Measurements from ENCODE around the gene TRIP6.

TRIP6 gene

DNA sequence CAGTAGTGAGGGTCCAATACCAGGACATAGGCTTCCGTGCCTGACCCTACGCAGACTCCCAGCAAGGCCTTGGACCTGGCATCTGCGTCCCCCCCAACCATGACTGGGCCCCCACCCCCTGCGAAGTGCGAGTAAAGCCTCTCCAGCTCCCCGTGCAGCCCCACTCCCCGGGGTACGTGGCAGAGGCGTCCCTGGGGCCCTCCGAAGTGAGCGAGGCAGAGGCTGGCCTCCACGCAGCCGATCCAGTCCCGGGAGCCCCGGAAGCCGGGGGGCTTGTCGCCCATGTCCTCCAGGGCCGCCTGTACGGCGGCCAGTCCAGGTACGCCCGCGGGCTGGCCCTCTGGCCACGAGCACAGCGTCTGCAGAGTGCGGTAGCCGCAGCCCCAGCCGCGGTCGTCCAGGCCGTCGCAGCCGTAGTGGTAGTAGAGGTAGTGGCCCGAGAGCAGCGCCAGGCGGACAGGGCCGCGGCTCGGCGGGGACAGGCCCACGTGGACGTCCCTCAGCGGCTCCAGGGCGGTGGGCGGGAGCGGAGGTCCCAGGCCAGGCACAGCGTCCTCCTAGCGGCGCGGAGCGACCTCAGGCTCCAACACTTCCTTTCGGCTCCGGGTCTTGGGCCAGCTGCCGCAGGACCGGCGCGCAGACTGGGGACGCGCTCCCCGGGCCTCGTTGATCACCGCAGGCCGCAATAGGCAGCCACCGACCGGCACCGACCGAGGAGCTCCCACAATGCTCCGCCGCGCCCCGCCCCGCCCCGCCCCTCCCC, 22.0 kb downstream of the TRIP6 start, which contains the start of gene UFSP1:
Gene UFSP1, minus strand, starts transcription at position 728 of the 763 bp plus-strand sequence. Its CDS starts 444 bp downstream, at position 284.
- peak in 1 of 51 donors; percentile 66 for DNase-seq

DNA sequence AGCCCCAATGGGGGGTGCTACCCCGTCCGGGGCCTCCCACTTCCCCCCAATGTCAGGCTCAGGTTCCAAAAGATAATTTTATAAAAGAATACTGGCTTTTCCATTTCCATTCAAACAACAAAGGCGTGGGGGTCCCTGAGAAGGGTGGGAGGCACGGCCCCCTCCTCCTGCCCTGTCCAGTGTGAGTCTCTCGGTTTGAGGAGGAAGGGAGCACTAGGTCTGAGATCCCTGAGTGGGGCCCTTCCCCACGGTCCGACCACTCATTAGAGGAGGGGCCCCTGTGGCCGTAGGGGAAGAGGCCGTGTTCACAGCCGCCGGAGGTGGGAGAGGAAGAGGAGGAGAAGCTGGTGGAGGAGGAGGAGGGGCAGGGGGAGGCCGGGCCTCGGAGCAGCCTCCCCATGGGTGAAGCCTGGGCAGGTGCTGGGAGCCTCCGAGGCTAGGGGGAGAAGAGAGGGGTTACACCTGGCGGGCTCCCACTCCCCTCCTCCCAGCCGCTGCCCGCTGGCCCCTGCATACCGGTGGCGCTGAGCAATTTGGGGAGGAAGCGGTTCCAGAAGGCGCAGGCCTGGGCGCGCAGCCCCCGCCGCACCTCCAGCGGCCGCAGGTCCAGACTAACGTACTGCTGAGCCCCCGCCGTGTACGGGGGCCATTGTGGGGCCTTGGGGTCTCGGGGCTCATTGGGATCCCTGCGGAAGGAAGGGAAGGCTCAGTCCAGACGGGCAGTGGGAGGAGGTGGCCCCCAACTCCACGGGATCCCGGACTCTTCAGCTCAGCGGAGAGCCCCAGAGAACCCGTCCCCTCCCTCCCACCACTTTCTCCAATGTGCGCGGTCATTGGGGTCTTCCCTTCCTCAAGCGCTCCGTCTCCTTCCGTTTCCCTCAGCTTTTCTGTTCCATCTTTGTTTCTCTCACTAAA, 23.7 kb downstream of the TRIP6 start:
- peak in 1 of 51 donors; percentile 45 for DNase-seq

DNA sequence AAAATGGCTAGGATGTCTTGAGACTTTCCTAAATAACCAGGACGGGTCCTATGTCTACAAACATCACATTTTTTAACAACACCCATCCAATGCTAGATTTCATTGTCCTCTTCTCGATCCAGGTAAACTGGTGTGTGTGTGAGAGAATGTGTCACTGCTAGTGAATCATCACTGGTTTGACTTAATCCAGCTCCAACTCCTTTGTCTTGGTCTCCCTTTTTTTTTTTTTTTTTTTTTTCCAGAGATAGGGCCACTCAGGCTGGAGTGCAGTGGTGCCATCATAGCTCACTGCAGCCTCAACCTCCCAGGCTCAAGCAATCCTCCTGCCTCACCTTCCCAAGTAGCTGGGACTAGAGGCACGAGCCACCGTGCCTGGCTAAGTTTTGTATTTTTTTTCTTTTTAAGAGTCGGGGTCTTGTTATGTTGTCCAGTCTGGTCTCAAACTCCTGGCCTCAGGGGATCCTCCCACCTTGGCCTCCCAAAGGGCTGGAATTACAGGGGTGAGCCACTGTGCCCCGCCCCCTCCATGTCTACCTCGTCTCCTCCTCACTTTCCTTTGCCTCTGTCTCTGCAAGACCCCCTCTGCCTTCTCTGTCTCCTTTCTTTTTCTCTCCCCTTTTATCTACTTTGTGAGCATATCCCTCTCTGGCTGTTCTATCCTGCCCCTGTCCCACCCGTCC, 24.5 kb downstream of the TRIP6 start:
- DNase-seq = no peak

DNA sequence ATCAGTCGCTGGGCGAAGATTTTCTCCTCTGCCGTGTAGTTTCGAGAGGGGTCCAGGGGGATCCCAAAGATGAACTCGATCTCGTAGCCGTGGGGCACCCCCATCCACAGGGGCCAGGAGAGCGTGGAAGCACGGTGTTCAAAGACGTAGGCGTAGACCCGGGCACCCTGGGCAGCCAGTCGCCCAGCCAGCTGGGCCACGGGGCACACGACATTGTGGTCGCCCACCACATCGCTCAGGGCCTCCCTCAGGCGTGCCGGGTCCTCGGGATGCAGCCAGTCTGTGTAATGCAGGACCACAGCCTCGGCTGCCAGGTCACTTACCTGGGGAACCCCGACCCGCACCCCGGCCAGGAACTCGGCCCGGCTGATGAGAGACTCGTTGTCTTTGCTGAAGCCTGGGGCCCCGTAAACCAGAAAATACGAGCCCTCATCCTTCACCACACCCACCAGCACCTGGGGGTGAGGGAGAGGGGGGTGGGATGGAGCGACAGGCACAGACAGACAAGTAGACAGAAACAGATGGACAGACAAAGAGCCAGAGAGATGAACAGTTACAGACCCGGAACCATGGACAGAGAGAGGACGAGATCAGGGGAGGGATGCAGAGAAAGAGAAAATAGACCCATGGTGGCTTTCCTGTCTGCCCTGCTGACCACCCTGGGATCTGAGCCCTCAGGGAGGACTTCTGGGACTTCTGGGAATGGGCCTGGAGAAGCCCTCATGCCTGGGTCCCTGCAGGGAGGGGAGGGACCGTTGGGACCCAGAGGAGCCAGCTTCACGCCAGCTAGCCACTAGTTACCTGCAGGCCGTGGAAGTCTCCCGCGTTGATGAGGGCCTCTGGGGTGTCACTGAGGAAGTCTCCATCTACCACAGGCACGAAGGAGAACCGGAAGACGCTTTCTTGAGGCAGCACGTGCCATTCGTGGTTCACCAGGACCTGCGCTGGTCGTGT, 25.5 kb downstream of the TRIP6 start:
- no peak for DNase-seq

DNA sequence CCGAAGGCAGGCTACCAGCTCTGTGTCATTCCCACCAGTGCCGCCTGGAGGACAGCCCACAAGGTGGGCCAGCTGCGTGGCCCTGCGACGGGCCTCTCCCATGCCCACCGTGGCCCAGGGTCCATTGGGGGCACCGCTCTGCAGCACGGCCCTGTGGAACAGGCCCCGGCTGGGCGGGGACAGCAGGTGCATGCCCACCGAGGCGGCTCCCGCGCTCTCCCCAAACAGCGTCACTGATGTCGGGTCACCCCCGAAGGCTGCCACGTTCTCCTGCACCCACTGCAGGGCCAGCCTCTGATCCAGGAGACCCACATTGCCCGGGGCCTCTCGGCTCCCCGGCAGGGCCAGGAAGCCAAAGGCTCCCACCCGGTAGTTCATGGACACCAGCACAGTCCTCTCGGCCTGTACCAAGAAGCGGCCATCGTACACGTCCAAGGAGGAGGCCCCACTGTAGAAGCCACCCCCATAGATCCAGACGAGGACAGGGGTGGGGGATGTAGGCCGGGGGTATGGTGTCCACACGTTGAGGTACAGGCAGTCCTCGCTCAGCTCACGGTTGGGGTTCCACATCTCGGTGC, 26.2 kb downstream of the TRIP6 start:
- DNase-seq = no peak

DNA sequence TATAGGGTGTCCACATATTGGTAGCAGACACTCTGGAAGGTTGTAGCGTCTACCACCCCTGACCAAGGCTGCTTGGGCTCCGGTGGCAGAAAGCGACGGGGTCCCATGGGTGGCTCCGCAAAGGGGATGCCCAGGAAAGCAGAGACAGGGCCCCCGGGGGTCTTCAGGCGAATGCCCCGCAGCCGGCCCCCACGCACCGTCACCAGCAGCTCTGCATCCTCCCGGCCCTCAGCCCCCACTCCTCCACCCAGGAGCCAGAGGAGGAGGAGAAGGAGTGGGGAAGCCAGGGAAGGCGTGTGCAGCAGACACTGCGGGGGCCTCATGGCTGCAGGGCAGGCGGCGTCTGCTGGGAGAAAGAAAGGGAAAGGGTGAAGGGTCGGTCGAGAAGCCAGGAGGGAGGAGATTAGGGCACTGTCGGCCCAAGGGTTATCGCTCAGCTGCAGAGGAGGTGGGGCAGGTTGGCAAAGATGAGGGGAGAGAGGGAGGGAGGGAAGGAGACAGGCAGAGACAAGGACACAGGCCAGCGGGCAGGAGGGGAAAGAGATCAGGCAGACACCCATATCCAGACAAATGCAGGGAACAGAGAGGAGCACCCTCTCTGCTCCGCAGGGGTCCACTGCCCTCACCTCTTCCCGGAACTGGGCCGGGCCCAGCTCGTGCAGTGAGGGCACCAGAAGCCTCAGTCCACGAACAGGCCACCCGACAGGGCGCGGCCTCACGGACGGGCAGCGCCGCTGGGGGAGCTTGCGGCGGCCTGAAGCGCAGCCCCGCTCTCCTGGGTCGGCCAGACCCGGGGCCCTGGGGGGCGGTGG, 26.9 kb downstream of the TRIP6 start:
- DNase-seq = no peak

DNA sequence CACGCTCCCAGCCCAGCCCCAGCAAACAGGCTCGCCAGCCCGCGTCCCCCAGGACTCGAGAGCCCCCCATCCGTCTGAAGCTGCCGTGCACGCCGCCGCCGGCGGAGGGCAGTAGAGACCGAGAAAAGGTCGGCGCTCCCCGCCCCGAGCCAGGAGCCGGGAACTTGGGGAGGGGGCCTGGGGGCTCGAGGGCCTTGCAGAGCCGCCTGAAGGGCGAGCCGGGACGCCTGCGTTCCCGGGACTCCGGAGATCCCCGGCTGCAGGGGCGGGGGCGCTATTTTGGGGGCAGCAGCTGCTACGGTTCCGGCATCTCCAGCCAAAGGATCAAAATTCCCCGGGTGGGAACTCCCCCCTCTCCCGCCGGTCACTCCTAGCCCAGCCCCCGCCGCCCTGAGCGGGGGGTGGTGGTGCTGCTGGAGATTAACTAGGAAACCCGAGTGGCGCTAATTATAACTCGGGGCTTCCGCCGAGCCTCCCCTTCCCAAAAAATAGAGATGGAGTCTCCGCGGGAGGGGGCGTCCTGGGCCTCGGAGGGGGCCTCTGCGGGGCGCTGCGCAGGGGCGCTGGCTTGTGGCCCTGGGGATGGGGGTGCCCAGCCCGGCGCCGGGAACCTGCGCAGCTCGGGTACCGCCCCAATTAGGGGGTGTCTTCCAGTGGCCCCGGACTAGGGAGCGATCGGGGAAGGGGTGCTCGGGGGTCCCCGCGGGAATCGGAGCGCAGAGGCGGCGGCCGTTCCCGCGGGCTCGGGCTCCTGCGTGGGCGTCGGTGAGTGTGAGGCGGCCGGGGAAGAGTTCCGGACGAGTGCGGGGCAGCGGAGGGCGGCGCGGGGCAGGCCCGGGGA, 27.9 kb downstream of the TRIP6 start:
- peak in 32 of 51 donors; percentile 8 to 66 (median 36) for DNase-seq

DNA sequence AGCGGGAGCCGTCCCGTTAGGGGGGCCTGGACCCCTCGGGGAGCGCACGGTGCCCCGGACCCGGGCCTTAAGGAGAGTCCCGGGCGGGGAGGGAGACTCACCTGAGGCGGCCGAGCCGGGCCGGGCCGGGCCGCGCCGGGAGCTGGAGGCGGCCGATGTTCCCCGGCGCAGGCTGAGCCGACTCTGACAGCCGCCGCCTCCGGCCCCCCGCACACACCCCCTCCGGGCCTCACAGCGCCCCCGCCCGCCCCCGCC, 28.4 kb downstream of the TRIP6 start, which contains the start of gene ACHE:
Gene ACHE, minus strand, starts transcription at position 188 of the 255 bp plus-strand sequence. CDS start 1,656 bp downstream, outside the sequence.
- DNase-seq = no peak

DNA sequence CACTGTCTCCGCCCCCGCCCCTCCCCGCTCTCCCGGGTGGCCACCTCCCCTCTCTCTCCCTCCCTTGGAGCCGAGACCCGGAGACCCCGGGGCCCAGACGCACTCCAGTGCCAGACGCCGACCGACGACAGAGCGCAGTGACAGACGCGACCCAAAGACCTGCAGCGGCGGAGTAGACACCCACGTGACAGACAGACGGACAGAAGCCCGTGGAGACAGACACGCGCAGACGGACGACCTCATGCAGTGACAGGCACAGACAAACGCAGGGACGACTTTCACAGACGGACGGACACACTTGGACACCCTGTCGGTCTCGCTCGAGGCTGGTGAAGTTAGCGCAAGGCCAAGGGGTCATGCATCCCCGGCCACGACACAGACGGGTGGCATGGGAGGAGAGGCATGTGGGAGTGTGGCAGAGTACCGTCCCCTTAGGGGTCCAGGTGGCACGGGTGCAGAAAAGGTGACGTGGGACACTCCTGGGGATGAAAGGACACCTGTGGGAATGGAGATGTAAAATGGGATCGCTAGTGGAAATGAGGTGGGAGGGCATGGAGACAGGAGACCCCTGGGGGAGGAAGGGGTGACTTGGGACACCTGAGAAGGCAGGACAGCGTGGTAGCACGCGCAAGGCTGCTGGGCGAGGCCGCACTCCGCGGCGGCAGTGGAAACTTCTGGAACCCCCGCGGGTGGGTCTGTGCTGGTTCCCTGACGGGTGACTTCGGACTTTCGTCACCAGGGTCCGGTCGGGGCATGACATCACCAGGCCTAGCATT, 29.0 kb downstream of the TRIP6 start:
- DNase-seq = peak in 30 of 51 donors; percentile 5 to 63 (median 36)

DNA sequence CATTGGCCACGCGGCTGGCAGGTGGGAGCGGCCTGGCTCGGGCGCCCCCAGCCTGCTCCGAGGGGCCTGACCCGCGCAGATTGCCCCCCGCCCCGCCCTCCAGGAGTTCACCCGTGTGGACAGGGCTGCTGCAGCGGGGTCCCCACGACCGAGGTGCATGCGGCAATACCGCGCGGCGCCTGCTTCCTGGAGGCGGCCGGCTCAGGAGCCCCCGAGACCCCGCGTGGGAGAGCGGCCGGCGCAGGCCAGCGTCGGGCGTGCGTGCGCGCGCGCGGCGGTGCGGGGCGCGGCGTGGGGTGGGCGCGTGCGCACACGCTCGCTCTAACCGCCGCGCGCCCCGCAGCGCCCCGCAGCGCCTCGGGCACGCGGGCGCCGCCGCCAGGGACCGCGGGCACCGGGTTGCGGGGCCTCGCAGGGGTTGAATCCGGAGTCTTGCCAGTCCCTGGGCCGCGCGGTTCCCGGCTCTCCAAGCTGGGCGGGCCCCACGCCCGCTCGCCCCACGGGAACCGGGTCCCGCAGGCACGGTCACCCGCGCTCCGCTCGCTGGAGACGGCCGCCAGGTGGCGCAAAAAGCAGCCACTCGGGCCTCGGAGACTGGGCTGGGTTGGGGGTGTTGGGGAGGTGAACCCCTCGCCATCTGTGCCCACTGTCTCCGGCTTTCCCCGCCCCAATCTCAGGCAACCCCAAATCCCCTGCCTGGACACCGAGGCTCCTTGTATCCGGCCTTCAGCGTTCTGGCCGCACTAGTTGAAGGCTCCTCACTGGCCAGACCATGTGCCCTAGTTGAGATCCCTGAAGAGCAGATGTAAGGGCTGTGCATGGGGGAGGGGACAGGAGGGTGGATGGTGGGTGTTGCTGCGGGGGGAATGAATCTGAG, 29.8 kb downstream of the TRIP6 start:
- peak in 38 of 51 donors; percentile 6 to 75 (median 39) for DNase-seq

DNA sequence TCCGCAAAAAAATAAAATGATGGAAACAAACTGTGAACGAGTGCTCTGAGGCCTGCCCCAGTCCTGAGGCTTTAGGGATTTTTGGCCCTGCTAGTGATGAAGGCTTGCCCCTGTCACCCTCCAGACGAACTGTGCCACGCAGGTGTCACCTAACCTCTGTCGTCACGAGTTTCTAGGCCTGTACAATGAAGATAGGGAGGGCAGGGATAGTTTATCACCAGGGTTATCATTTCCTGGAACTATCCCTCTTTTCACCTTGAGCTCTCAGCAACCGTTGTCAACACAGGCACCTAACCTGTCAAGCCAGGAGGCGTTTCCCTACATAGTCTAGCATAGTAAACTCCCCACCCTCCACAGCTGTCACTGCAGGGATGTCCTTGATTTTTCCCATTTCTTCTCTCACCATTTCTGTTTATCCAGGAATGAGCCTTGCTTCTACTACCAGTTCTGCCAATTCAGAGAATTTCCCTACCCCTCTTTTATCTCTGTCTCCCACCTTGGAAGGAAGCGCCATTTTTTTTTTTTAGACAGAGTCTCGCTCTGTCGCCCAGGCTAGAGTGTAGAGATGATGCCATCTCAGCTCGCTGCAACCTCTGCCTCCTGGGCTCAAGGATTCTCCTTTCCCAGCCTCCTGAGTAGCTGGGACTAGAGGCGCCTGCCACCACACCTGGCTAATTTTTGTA, 30.7 kb downstream of the TRIP6 start:
- DNase-seq = no peak

DNA sequence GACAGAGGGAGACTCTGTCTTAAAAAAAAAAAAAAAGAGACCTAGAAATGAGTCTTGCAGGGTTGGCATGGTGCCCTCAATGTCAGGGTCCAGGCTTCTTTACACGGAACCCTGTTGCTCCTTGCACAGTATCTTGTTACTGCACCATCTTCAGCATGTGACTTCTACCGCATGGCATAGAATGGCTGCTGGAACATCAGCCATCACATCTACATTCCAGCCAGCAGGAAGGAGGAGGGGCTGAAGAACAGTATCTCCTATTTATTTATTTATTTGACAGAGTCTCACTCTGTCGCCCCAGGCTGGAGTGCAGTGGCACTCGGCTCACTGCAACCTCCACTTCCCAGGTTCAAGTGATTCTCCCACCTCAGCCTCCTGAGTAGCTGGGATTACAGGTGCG, 32.2 kb downstream of the TRIP6 start:
- no peak for DNase-seq

DNA sequence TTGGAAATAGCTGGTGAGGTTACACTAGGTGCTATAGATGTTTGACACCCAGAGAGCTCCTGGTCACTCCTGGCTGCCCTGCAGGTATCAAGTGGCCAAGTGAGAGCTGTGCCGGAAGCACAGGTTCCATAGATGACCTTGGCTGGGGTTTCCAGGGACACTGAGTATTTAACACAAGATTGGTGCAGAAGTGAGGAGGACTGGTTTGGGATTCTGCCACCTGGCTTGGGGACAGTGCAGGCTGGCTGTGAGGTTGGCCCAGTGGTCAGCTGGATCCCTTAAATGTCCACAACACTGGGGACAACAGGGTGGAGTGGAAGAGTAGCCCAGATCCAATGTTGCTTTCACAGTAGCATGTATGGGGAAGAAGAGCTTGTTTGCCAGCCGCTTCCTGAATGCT, 33.8 kb downstream of the TRIP6 start:
- DNase-seq = no peak

DNA sequence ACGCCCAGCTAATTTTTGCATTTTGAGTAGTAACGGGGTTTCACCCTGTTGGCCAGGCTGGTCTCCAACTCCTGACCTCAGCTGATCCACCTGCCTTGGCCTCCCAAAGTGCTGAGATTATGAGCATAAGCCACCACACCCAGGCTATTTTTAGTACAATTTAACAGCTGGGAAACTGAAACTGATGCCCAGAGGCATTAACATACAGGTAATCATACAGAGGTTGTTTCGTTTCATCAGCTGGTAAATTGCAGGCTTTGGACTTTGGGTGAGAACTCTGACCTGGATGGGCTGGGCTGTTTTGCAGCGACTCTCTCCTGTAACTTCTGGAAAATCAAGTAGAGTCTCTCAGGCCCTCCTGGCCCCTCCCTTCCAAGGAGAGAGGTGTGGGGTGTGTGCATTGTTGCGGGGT, 34.7 kb downstream of the TRIP6 start:
- no peak for DNase-seq

DNA sequence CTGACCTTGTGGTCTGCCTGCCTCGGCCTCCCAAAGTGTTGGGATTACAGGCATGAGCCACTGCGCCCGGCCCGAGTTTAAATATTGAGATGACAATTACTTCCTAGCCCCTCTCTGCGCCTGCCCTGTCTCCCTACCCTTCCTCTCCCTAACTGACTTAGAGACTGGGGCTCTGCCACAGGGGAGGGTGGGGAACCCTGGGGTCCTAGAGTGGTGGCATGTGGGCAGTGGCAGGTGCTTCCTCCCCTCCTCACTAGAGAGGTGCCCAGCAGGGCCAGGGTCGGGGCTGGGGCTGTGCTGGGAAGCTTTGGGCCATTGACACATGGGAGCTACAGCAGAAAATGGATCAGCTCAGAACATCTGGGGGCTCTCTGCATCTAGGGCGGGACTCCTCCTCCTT, 35.5 kb downstream of the TRIP6 start:
- DNase-seq = no peak

DNA sequence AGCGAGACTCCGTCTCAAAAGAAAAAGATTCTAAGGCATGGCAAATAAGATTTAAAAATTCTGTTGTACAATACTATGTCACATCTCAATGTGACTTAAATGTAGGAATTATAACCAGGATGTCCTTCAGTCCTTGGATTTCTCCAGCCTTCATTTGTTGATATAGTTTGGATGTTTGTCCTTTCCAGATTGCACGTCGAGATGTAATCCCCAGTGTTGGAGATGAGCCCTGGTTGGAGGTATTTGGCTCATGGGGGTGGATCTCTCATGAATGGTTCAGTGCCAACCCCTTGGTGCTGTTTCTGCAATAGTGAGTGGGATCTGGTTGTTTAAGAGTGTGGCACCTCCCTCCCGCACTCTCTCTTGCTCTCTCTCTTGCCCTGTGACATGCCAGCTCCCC, 41.3 kb downstream of the TRIP6 start:
- no peak for DNase-seq

All from hypothalamus (tissue), 51 donors.